OCI-LY7 (cell line): ENCODE measurements around the gene SPINK8. TPM values are rescaled to one million over a fixed set of nuclear protein-coding genes. Genes with fewer than 3 reads are reported as not detected.

Experiments
- BruUV-seq: library from RNA; stranded (reverse); fragments of 400-500 nt; replicated peaks from 2 replicates; lab custom pipeline; 2021; lab: Mats Ljungman, UMichigan
- CTCF ChIA-PET: fragments of 300-600 bp; sonication (Branson Sonifier 250); formaldehyde crosslinking; loops from one replicate; lab custom pipeline; 2022; ENCODE audit warnings: antibody characterized with exemption; ENCODE audit not compliant: unreplicated experiment; lab: Charles Lee
- POLR2A ChIA-PET: fragments of 300-600 bp; sonication (Branson Sonifier 250); formaldehyde crosslinking; loops from one replicate; lab custom pipeline; 2022; ENCODE audit warnings: antibody characterized with exemption; lab: Charles Lee
- DNase-seq: peaks from one replicate; pipeline ENCODE4 v3.0.0-alpha.2; 2015; ENCODE audit warnings: low spot score
- H2AFZ ChIP-seq: fragments of 200-600 bp; sonication (generic), shearing (Covaris generic); 2 replicates; pipeline ENCODE4 v1.6.1; 2014; ENCODE audit warnings: mild to moderate bottlenecking, antibody characterized with exemption, low read length, moderate library complexity
- H3K27ac ChIP-seq: fragments of 200-600 bp; sonication (generic); 2 replicates; pipeline ENCODE4 v1.5.1; 2014; ENCODE audit warnings: mixed run types, low read depth, mild to moderate bottlenecking, moderate library complexity, low read length, inconsistent platforms; ENCODE audit not compliant: poor library complexity, severe bottlenecking
- H3K36me3 ChIP-seq: fragments of 200-600 bp; sonication (generic); 2 replicates; pipeline ENCODE4 v1.6.1; 2014; ENCODE audit warnings: mild to moderate bottlenecking, antibody characterized with exemption, low read length, moderate library complexity, mixed read lengths; ENCODE audit not compliant: insufficient read depth
- H3K4me1 ChIP-seq: fragments of 200-600 bp; sonication (generic); 2 replicates; pipeline ENCODE4 v1.5.1; 2014; ENCODE audit warnings: mild to moderate bottlenecking, low read length; ENCODE audit not compliant: insufficient read depth, poor library complexity, severe bottlenecking
- H3K4me2 ChIP-seq: fragments of 200-600 bp; sonication (generic); 2 replicates; pipeline ENCODE4 v1.6.1; 2014; ENCODE audit warnings: mild to moderate bottlenecking, low read length
- H3K4me3 ChIP-seq: fragments of 200-600 bp; sonication (generic); 2 replicates; pipeline ENCODE4 v1.5.1; 2014; ENCODE audit warnings: mild to moderate bottlenecking, low read depth, low read length; ENCODE audit not compliant: poor library complexity, severe bottlenecking
- H3K79me2 ChIP-seq: fragments of 200-600 bp; sonication (generic); 2 replicates; pipeline ENCODE4 v1.6.1; 2016; ENCODE audit warnings: low read depth, mild to moderate bottlenecking, low read length, moderate library complexity, mixed read lengths; ENCODE audit not compliant: insufficient read depth
- H3K9me2 ChIP-seq: fragments of 200-600 bp; sonication (generic); 2 replicates; pipeline ENCODE4 v1.6.1; 2016; ENCODE audit warnings: mild to moderate bottlenecking, low read length, mixed read lengths; ENCODE audit not compliant: insufficient read depth
- H3K9me3 ChIP-seq: fragments of 200-600 bp; sonication (generic); 2 replicates; pipeline ENCODE4 v1.6.1; 2014; ENCODE audit warnings: mild to moderate bottlenecking, mixed run types, low read length, mixed read lengths
- H4K20me1 ChIP-seq: fragments of 200-600 bp; sonication (generic); 2 replicates; pipeline ENCODE4 v1.6.1; 2014; ENCODE audit warnings: mild to moderate bottlenecking, antibody characterized with exemption, low read length, moderate library complexity, mixed read lengths; ENCODE audit not compliant: insufficient read depth
- CTCF ChIP-seq: fragments of 200-600 bp; sonication (generic); conservative IDR thresholded peaks from 2 replicates; pipeline ENCODE4 v1.5.1; 2014; ENCODE audit warnings: mild to moderate bottlenecking, antibody characterized with exemption, low read length, moderate library complexity, mixed read lengths
- EZH2phosphoT487 ChIP-seq: fragments of 200-600 bp; sonication (generic); IDR thresholded peaks from 2 replicates; pipeline ENCODE4 v1.6.1; 2018; ENCODE audit warnings: low read depth, borderline replicate concordance, mild to moderate bottlenecking, mixed run types, antibody characterized with exemption, low read length, moderate library complexity, mixed read lengths
- intact Hi-C: fragments of 100-400 bp; cut with micrococcal nuclease; formaldehyde crosslinking; loops from one replicate; pipeline ENCODE4 v1.10.0; 2022; ENCODE audit not compliant: unreplicated experiment
- total RNA-seq, 2 experiments: library from RNA; depleted of rRNA in 1 of 2; stranded (reverse); fragments of >200 nt in 1 of 2; shearing (Covaris generic) in 1 of 2; gene quantifications; 2 replicates each; pipeline ENCODE4 v1.2.3, GENCODE V29; 2014 to 2022

SPINK8 gene
- total RNA-seq, 2 experiments from 2014 or later, result not detected

GRCh38 chr3:48320996-48321395, 12.5 kb downstream of the SPINK8 start:
- no peaks in the 10 kb centered on the region for H3K79me2 ChIP-seq
- no peaks in the 10 kb centered on the region for H3K9me2 ChIP-seq
- CTCF ChIA-PET, result no interaction called here
- H3K4me2 ChIP-seq, result peak overlapping the region; percentile 10; the same call in 1 of the 2 replicates
- H3K9me3 ChIP-seq, result peaks cover 5% of the 10 kb centered on the region; the same call in 1 of the 2 replicates
- no peak overlapping the region for H3K4me3 ChIP-seq
- TF ChIP-seq CTCF (0 out of 2 replicates have a peak, but pooled peaks have one; percentile 10), EZH2phosphoT487 (no peak)
- POLR2A ChIA-PET, result no interaction called here
- no peaks in the 10 kb centered on the region for H4K20me1 ChIP-seq
- H2AFZ ChIP-seq, result peak overlapping the region; percentile 93
- H3K4me1 ChIP-seq, result peaks cover 15% of the 10 kb centered on the region
- no peak overlapping the region for H3K27ac ChIP-seq
- DNase-seq, result peak; percentile 22
- intact Hi-C loops, result no loop called here
- no TSS peak for BruUV-seq
- no peaks in the 10 kb centered on the region for H3K36me3 ChIP-seq

- TF ChIP-seq CTCF (no peak), EZH2phosphoT487 (no peak)
- H3K36me3 ChIP-seq, result no peaks in the 10 kb centered on the region
- H3K4me1 ChIP-seq, result peaks cover 15% of the 10 kb centered on the region
- peak overlapping the region; percentile 80 for H2AFZ ChIP-seq
- H3K27ac ChIP-seq, result no peak overlapping the region
- intact Hi-C loops, result no loop called here
- DNase-seq, result no peak
- no peaks in the 10 kb centered on the region for H3K79me2 ChIP-seq
- ChIA-PET CTCF (no interaction called here), POLR2A (interaction anchor here (0.7 kb wide), 1 partner anchor 1963 kb away, joined by 3 read pairs; no protein-coding TSS in a partner anchor)
- BruUV-seq, result no TSS peak
- no peak overlapping the region for H3K4me2 ChIP-seq
- H3K4me3 ChIP-seq, result no peak overlapping the region
- H3K9me3 ChIP-seq, result 0 out of 2 replicates have a peak, but pooled peaks cover 2% of the 10 kb centered on the region
- H3K9me2 ChIP-seq, result no peaks in the 10 kb centered on the region
- no peaks in the 10 kb centered on the region for H4K20me1 ChIP-seq
These were observed 14.6 kb downstream of the SPINK8 start for GRCh38 chr3:48318713-48319468.

GRCh38 chr3:48314542-48314941, 18.9 kb downstream of the SPINK8 start:
- Histone ChIP-seq H3K4me1 (peaks cover 9% of the 10 kb centered on the region), H2AFZ (no peak overlapping the region), H3K79me2 (no peaks in the 10 kb centered on the region), H4K20me1 (no peaks in the 10 kb centered on the region), H3K4me2 (no peak overlapping the region), H3K36me3 (no peaks in the 10 kb centered on the region), H3K9me2 (no peaks in the 10 kb centered on the region), H3K27ac (no peak overlapping the region), H3K9me3 (no peaks in the 10 kb centered on the region), H3K4me3 (no peak overlapping the region)
- ChIA-PET CTCF (no interaction called here), POLR2A (interaction anchor here (0.6 to 0.9 kb wide), 2 partner anchors 9 to 694 kb away, joined by 3 read pairs; no protein-coding TSS in a partner anchor)
- intact Hi-C loops, result no loop called here
- DNase-seq, result no peak
- no TSS peak for BruUV-seq
- TF ChIP-seq EZH2phosphoT487, result no peak
- no peak for TF ChIP-seq CTCF
